SU-DHL-6 (cell line): ENCODE measurements around the gene SESTD1.

Source experiments
- H2AFZ ChIP-seq: fragments of 200-600 bp; sonication (generic); 2 replicates; pipeline ENCODE4 v1.6.1; 2014; ENCODE audit warnings: low read depth, mild to moderate bottlenecking, moderate library complexity, mixed read lengths, antibody characterized with exemption, low read length; ENCODE audit not compliant: severe bottlenecking
- H3F3A ChIP-seq: fragments of 200-600 bp; shearing (Covaris generic); 2 replicates; pipeline ENCODE4 v1.6.0; 2016; ENCODE audit warnings: antibody characterized with exemption, mild to moderate bottlenecking; ENCODE audit not compliant: insufficient read depth
- H3K27ac ChIP-seq: fragments of 200-600 bp; sonication (generic); 2 replicates; pipeline ENCODE4 v1.5.1; 2016; ENCODE audit warnings: low read depth, mild to moderate bottlenecking, low read length, moderate library complexity, mixed read lengths
- H3K27me3 ChIP-seq: fragments of 200-600 bp; sonication (generic), shearing (Covaris generic); 2 replicates; pipeline ENCODE4 v1.6.0; 2014; ENCODE audit warnings: mild to moderate bottlenecking, low read length
- H3K36me3 ChIP-seq: fragments of 200-600 bp; sonication (generic); 2 replicates; pipeline ENCODE4 v1.6.1; 2014; ENCODE audit warnings: mild to moderate bottlenecking, low read length, mixed read lengths
- H3K4me2 ChIP-seq: fragments of 300-600, 200-600 bp; shearing (Covaris generic), sonication (generic); 2 replicates; pipeline ENCODE4 v1.6.0; 2014; ENCODE audit warnings: low read length, low read depth, mild to moderate bottlenecking; ENCODE audit not compliant: poor library complexity, severe bottlenecking
- H3K4me3 ChIP-seq: fragments of 200-600 bp; sonication (generic); 2 replicates; pipeline ENCODE4 v1.5.1; 2014; ENCODE audit warnings: antibody characterized with exemption, low read length, mild to moderate bottlenecking, mixed read lengths; ENCODE audit not compliant: insufficient read depth, poor library complexity, severe bottlenecking
- H3K79me2 ChIP-seq: fragments of 200-600 bp; sonication (generic); 2 replicates; pipeline ENCODE4 v1.6.1; 2014; ENCODE audit warnings: mild to moderate bottlenecking, low read length, moderate library complexity; ENCODE audit not compliant: insufficient read depth
- H3K9ac ChIP-seq: fragments of 200-600 bp; sonication (generic); 2 replicates; pipeline ENCODE4 v1.7.0; 2014; ENCODE audit warnings: mild to moderate bottlenecking, low read length
- H3K9me2 ChIP-seq: fragments of 200-600 bp; sonication (generic); replicated peaks from 2 replicates; pipeline ENCODE4 v1.6.1; 2014; ENCODE audit warnings: low read length; ENCODE audit not compliant: insufficient read depth
- H3K9me3 ChIP-seq: fragments of 200-600 bp; sonication (generic); 2 replicates; pipeline ENCODE4 v1.6.1; 2014; ENCODE audit warnings: low read length, mixed read lengths; ENCODE audit not compliant: insufficient read depth
- H4K20me1 ChIP-seq: fragments of 200-600 bp; sonication (generic); 2 replicates; pipeline ENCODE4 v1.6.1; 2014; ENCODE audit warnings: low read depth, mild to moderate bottlenecking, antibody characterized with exemption, low read length, moderate library complexity, mixed read lengths
- EZH2phosphoT487 ChIP-seq: fragments of 200-600 bp; sonication (generic), shearing (Covaris generic); conservative IDR thresholded peaks from 2 replicates; pipeline ENCODE4 v1.6.1; 2018; ENCODE audit warnings: mild to moderate bottlenecking, antibody characterized with exemption, low read length, moderate library complexity, mixed read lengths
- TF ChIP-seq, protein P1 (sequence below): fragments of 200-600 bp; sonication (generic); IDR thresholded peaks from one replicate; pipeline ENCODE4 v1.5.1; 2017; ENCODE audit warnings: antibody characterized with exemption, mild to moderate bottlenecking, low read length, moderate library complexity; ENCODE audit not compliant: insufficient read depth, poor library complexity, severe bottlenecking

SESTD1 gene

GRCh38 chr2:179253226-179253625 is 11.4 kb downstream of the SESTD1 start:
- Histone ChIP-seq H3F3A (no peaks in the 10 kb centered on the region), H3K4me3 (no peak overlapping the region), H3K9me2 (no peaks in the 10 kb centered on the region), H3K4me2 (no peak overlapping the region), H3K79me2 (no peaks in the 10 kb centered on the region), H2AFZ (no peak overlapping the region), H3K36me3 (no peaks in the 10 kb centered on the region), H3K9me3 (no peaks in the 10 kb centered on the region), H3K27ac (no peak overlapping the region), H3K9ac (no peak overlapping the region), H3K27me3 (no peaks in the 10 kb centered on the region), H4K20me1 (no peaks in the 10 kb centered on the region)
- no peak for TF ChIP-seq EZH2phosphoT487
- TF ChIP-seq, protein P1, sequence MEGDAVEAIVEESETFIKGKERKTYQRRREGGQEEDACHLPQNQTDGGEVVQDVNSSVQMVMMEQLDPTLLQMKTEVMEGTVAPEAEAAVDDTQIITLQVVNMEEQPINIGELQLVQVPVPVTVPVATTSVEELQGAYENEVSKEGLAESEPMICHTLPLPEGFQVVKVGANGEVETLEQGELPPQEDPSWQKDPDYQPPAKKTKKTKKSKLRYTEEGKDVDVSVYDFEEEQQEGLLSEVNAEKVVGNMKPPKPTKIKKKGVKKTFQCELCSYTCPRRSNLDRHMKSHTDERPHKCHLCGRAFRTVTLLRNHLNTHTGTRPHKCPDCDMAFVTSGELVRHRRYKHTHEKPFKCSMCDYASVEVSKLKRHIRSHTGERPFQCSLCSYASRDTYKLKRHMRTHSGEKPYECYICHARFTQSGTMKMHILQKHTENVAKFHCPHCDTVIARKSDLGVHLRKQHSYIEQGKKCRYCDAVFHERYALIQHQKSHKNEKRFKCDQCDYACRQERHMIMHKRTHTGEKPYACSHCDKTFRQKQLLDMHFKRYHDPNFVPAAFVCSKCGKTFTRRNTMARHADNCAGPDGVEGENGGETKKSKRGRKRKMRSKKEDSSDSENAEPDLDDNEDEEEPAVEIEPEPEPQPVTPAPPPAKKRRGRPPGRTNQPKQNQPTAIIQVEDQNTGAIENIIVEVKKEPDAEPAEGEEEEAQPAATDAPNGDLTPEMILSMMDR = no peak

DNA sequence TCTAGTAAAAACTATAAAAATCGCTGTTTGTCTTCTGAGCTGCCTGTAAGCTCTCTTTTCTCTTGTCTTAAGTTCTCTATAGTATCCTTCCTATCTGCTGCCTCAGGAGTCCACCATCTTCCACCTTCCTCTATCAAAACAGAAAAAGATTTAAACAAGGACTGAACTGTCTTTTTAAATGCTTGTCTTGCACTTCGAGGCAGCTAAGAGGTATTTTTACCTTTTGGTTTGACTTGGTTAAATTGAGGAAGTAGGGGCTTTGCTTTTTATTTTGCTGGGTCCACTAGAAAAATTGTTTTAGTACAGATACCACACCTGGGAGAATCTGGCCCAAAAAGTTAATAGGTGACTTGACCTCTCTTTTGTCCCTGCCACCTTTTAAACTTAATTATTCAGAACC is 12.2 kb downstream of the SESTD1 start:
- H3K9me3 ChIP-seq = no peaks in the 10 kb centered on the region
- H3K79me2 ChIP-seq = no peaks in the 10 kb centered on the region
- no peak overlapping the region for H3K9ac ChIP-seq
- no peak overlapping the region for H3K27ac ChIP-seq
- no peaks in the 10 kb centered on the region for H3K36me3 ChIP-seq
- no peaks in the 10 kb centered on the region for H3K27me3 ChIP-seq
- H2AFZ ChIP-seq = no peak overlapping the region
- no peaks in the 10 kb centered on the region for H4K20me1 ChIP-seq
- H3K4me3 ChIP-seq = no peak overlapping the region
- no peak for TF ChIP-seq EZH2phosphoT487
- TF ChIP-seq, protein P1 = no peak
- H3K4me2 ChIP-seq = no peak overlapping the region
- no peaks in the 10 kb centered on the region for H3F3A ChIP-seq
- no peaks in the 10 kb centered on the region for H3K9me2 ChIP-seq

GRCh38 chr2:179251870-179252269 is 12.8 kb downstream of the SESTD1 start:
- no peak overlapping the region for H3K4me3 ChIP-seq
- no peaks in the 10 kb centered on the region for H3K79me2 ChIP-seq
- H3K9me2 ChIP-seq = no peaks in the 10 kb centered on the region
- H3K36me3 ChIP-seq = no peaks in the 10 kb centered on the region
- H3K27ac ChIP-seq = no peak overlapping the region
- TF ChIP-seq, protein P1 = no peak
- no peak for TF ChIP-seq EZH2phosphoT487
- no peaks in the 10 kb centered on the region for H4K20me1 ChIP-seq
- H2AFZ ChIP-seq = no peak overlapping the region
- no peaks in the 10 kb centered on the region for H3K9me3 ChIP-seq
- no peak overlapping the region for H3K4me2 ChIP-seq
- no peak overlapping the region for H3K9ac ChIP-seq
- H3F3A ChIP-seq = no peaks in the 10 kb centered on the region
- no peaks in the 10 kb centered on the region for H3K27me3 ChIP-seq
